TTC549 (cell line): ENCODE data around the gene TOE1.
A peak's percentile ranks its signal among the peaks of the same experiment; 100 is the strongest.
"Not testable (repeated sequence)": the region's sequence is repeated elsewhere in the genome, so short reads cannot be mapped to it uniquely, and the experiment has no call there.

Experiments
- FAIRE-seq: peaks from 2 replicates; lab custom pipeline; 2012; peaks lifted over from hg19 to GRCh38; lab: Jason Lieb, UNC

TOE1 gene

GRCh38 chr1:45339789-45340558, at the start of gene TOE1, which contains the start of gene MUTYH:
TSS of gene TOE1 (plus strand) at chr1:45340170. CDS start at chr1:45340253, 83 bp downstream.
TSS of gene MUTYH (minus strand) at chr1:45340440. CDS start at chr1:45334505, 5,935 bp downstream.
- no peak for FAIRE-seq

GRCh38 chr1:45291002-45291401, 49.0 kb upstream of the TOE1 start:
- FAIRE-seq = not testable (repeated sequence)

GRCh38 chr1:45291716-45292115, 48.3 kb upstream of the TOE1 start:
- no peak for FAIRE-seq

GRCh38 chr1:45297666-45298356, 42.2 kb upstream of the TOE1 start:
- FAIRE-seq = no peak

GRCh38 chr1:45299296-45299695, 40.7 kb upstream of the TOE1 start:
- FAIRE-seq = no peak

- FAIRE-seq = peak; percentile 84
These were observed 39.8 kb upstream of the TOE1 start for GRCh38 chr1:45299981-45300668.

GRCh38 chr1:45300669-45300997, 39.3 kb upstream of the TOE1 start:
- no peak for FAIRE-seq

GRCh38 chr1:45302505-45303150, 37.3 kb upstream of the TOE1 start:
- FAIRE-seq = no peak

GRCh38 chr1:45303520-45304310, 36.3 kb upstream of the TOE1 start:
- no peak for FAIRE-seq

- no peak for FAIRE-seq
These were observed 35.5 kb upstream of the TOE1 start for GRCh38 chr1:45304311-45305081.

- no peak for FAIRE-seq
These were observed 34.7 kb upstream of the TOE1 start for GRCh38 chr1:45305231-45305630.

GRCh38 chr1:45306319-45306718, 33.7 kb upstream of the TOE1 start:
- no peak for FAIRE-seq

GRCh38 chr1:45306905-45307304, 33.1 kb upstream of the TOE1 start:
- no peak for FAIRE-seq

GRCh38 chr1:45314266-45314665, 25.7 kb upstream of the TOE1 start:
- FAIRE-seq = no peak

GRCh38 chr1:45317166-45317565, 22.8 kb upstream of the TOE1 start:
- no peak for FAIRE-seq

- no peak for FAIRE-seq
These were observed 20.2 kb upstream of the TOE1 start for GRCh38 chr1:45319761-45320160.

GRCh38 chr1:45321444-45321843, 18.5 kb upstream of the TOE1 start:
- no peak for FAIRE-seq

- FAIRE-seq = no peak
These were observed 17.4 kb upstream of the TOE1 start for GRCh38 chr1:45322486-45323040.

- no peak for FAIRE-seq
These were observed 14.0 kb upstream of the TOE1 start for GRCh38 chr1:45325851-45326506.
